ENCODE measurements around the gene NMT1.

- no peak for TF ChIP-seq CTCF (IDR thresholded peaks at IDR 0.05)
- TF ChIP-seq POLR2A (IDR thresholded peaks at IDR 0.05) = no peak
Observed at GRCh38 chr17:45086391-45086790, 25.3 kb downstream of the NMT1 start.

All from right lobe of liver (tissue), 4 donors.